Measurements from ENCODE around the gene CDH4. TPM values are rescaled to one million over a fixed set of nuclear protein-coding genes. Genes with fewer than 3 reads are reported as not detected.

The CDH4 gene
- total RNA-seq, 1 donor from 2014 or later = 3.2 TPM

DNA sequence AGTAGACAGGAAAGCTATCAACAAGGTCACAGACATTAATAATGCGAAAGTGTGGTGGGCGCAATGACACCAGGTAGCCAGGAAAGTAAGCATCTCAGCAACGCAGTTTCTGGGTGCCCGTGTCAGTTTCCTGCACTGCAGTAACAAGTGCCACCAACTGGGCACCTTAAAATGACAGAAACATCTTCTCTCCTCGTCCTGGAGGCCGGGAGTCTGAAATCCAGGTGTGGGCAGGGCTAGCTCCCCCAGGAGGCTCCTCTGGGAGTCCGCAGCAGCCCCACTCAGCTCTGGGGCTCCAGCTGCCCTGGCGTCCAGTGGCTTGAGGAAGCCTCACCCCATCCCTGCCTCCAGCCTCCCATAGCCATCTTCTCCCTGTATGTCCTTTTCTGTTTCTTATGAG, 426.4 kb downstream of the CDH4 start:
- Histone ChIP-seq H3K9ac (ENCODE audit: low read length) (no peak overlapping the region), H3K9me3 (ENCODE audit: insufficient read depth, low read depth, low read length) (no peaks in the 10 kb centered on the region), H3K36me3 (ENCODE audit: insufficient read depth, low read length) (no peaks in the 10 kb centered on the region), H3K27ac (ENCODE audit: low read depth, low read length) (no peak overlapping the region), H3K4me3 (ENCODE audit: insufficient read depth, low read depth, low read length) (no peak overlapping the region), H3K4me1 (ENCODE audit: insufficient read depth, low read length) (no peaks in the 10 kb centered on the region), H4K20me1 (ENCODE audit: insufficient read depth, low read length) (peaks cover 8% of the 10 kb centered on the region), H3K4me2 (ENCODE audit: low read length) (no peak overlapping the region), H3K79me2 (ENCODE audit: insufficient read depth, low read length) (no peaks in the 10 kb centered on the region), H3K27me3 (ENCODE audit: insufficient read depth, low read length) (no peaks in the 10 kb centered on the region), H2AFZ (ENCODE audit: low read depth, low read length) (no peak overlapping the region)
- DNase-seq (ENCODE audit: low read depth) (no peak), FAIRE-seq (no peak)
- Mint-ChIP-seq H3K9me3 (ENCODE audit: unreplicated experiment) (peaks cover 12% of the 10 kb centered on the region), H3K4me1 (ENCODE audit: low read depth, unreplicated experiment) (no peaks in the 10 kb centered on the region), H3K36me3 (ENCODE audit: low read depth, unreplicated experiment) (no peaks in the 10 kb centered on the region), H3K27ac (ENCODE audit: unreplicated experiment) (no peak overlapping the region), H3K27me3 (ENCODE audit: low read depth, unreplicated experiment) (peaks cover 73% of the 10 kb centered on the region), H3K4me3 (ENCODE audit: unreplicated experiment) (no peak overlapping the region)
- TF ChIP-seq EZH2 (IDR thresholded peaks at IDR 0.05; ENCODE audit: insufficient read depth, low read length) = no peak
- TF ChIP-seq, protein P1, sequence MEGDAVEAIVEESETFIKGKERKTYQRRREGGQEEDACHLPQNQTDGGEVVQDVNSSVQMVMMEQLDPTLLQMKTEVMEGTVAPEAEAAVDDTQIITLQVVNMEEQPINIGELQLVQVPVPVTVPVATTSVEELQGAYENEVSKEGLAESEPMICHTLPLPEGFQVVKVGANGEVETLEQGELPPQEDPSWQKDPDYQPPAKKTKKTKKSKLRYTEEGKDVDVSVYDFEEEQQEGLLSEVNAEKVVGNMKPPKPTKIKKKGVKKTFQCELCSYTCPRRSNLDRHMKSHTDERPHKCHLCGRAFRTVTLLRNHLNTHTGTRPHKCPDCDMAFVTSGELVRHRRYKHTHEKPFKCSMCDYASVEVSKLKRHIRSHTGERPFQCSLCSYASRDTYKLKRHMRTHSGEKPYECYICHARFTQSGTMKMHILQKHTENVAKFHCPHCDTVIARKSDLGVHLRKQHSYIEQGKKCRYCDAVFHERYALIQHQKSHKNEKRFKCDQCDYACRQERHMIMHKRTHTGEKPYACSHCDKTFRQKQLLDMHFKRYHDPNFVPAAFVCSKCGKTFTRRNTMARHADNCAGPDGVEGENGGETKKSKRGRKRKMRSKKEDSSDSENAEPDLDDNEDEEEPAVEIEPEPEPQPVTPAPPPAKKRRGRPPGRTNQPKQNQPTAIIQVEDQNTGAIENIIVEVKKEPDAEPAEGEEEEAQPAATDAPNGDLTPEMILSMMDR (IDR thresholded peaks at IDR 0.05; ENCODE audit: insufficient read depth, low read depth, low read length) = no peak

DNA sequence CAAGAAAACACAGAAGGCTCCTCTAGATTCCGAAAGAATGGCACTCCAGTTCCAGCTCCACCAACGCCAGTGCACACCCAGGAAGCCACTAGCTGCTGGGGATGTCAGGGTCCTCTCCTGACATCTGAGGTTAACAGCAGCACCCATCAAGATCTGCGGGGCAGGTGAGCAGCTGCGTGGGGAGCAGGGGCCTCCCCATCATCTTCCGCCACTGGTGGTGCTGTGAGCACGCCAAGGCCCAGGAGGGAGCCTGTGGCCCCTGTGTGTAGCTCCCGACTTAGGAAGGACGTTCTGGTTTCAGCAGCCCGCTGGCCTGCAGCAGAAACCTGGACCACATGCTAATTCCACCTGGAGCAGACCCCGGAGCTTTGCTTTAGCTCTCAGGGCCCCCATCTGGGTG, 427.4 kb downstream of the CDH4 start:
- Mint-ChIP-seq H3K36me3 (ENCODE audit: low read depth, unreplicated experiment) (no peaks in the 10 kb centered on the region), H3K4me1 (ENCODE audit: low read depth, unreplicated experiment) (peaks cover 4% of the 10 kb centered on the region), H3K9me3 (ENCODE audit: unreplicated experiment) (peaks cover 9% of the 10 kb centered on the region), H3K27me3 (ENCODE audit: low read depth, unreplicated experiment) (peaks cover 71% of the 10 kb centered on the region), H3K4me3 (ENCODE audit: unreplicated experiment) (no peak overlapping the region), H3K27ac (ENCODE audit: unreplicated experiment) (no peak overlapping the region)
- H3K79me2 ChIP-seq (ENCODE audit: insufficient read depth, low read length) = no peaks in the 10 kb centered on the region
- TF ChIP-seq, protein P1 (IDR thresholded peaks at IDR 0.05; ENCODE audit: insufficient read depth, low read depth, low read length) = no peak
- no peak for TF ChIP-seq EZH2 (IDR thresholded peaks at IDR 0.05; ENCODE audit: insufficient read depth, low read length)
- no peak overlapping the region for H3K27ac ChIP-seq (ENCODE audit: low read depth, low read length)
- H2AFZ ChIP-seq (ENCODE audit: low read depth, low read length) = no peak overlapping the region
- no peak overlapping the region for H3K4me2 ChIP-seq (ENCODE audit: low read length)
- DNase-seq (ENCODE audit: low read depth) = no peak
- no peaks in the 10 kb centered on the region for H3K4me1 ChIP-seq (ENCODE audit: insufficient read depth, low read length)
- FAIRE-seq = no peak
- no peaks in the 10 kb centered on the region for H3K36me3 ChIP-seq (ENCODE audit: insufficient read depth, low read length)
- H3K4me3 ChIP-seq (ENCODE audit: insufficient read depth, low read depth, low read length) = no peak overlapping the region
- H4K20me1 ChIP-seq (ENCODE audit: insufficient read depth, low read length) = peaks cover 8% of the 10 kb centered on the region
- H3K9ac ChIP-seq (ENCODE audit: low read length) = no peak overlapping the region
- no peaks in the 10 kb centered on the region for H3K27me3 ChIP-seq (ENCODE audit: insufficient read depth, low read length)
- no peaks in the 10 kb centered on the region for H3K9me3 ChIP-seq (ENCODE audit: insufficient read depth, low read depth, low read length)

- H3K4me2 ChIP-seq (ENCODE audit: low read length) = no peak overlapping the region
- H3K27ac Mint-ChIP-seq (ENCODE audit: unreplicated experiment) = no peak overlapping the region
- H4K20me1 ChIP-seq (ENCODE audit: insufficient read depth, low read length) = peaks cover 8% of the 10 kb centered on the region
- H3K27me3 ChIP-seq (ENCODE audit: insufficient read depth, low read length) = no peaks in the 10 kb centered on the region
- H3K27me3 Mint-ChIP-seq (ENCODE audit: low read depth, unreplicated experiment) = peaks cover 71% of the 10 kb centered on the region
- peaks cover 6% of the 10 kb centered on the region for H3K9me3 Mint-ChIP-seq (ENCODE audit: unreplicated experiment)
- no peaks in the 10 kb centered on the region for H3K4me1 ChIP-seq (ENCODE audit: insufficient read depth, low read length)
- TF ChIP-seq, protein P1 (IDR thresholded peaks at IDR 0.05; ENCODE audit: insufficient read depth, low read depth, low read length) = no peak
- TF ChIP-seq EZH2 (IDR thresholded peaks at IDR 0.05; ENCODE audit: insufficient read depth, low read length) = no peak
- no peak overlapping the region for H3K9ac ChIP-seq (ENCODE audit: low read length)
- no peaks in the 10 kb centered on the region for H3K9me3 ChIP-seq (ENCODE audit: insufficient read depth, low read depth, low read length)
- no peak for FAIRE-seq
- no peak for DNase-seq (ENCODE audit: low read depth)
- H3K27ac ChIP-seq (ENCODE audit: low read depth, low read length) = no peak overlapping the region
- no peak overlapping the region for H3K4me3 ChIP-seq (ENCODE audit: insufficient read depth, low read depth, low read length)
- H3K79me2 ChIP-seq (ENCODE audit: insufficient read depth, low read length) = no peaks in the 10 kb centered on the region
- H2AFZ ChIP-seq (ENCODE audit: low read depth, low read length) = no peak overlapping the region
- no peaks in the 10 kb centered on the region for H3K36me3 Mint-ChIP-seq (ENCODE audit: low read depth, unreplicated experiment)
- peaks cover 8% of the 10 kb centered on the region for H3K4me1 Mint-ChIP-seq (ENCODE audit: low read depth, unreplicated experiment)
- no peaks in the 10 kb centered on the region for H3K36me3 ChIP-seq (ENCODE audit: insufficient read depth, low read length)
- no peak overlapping the region for H3K4me3 Mint-ChIP-seq (ENCODE audit: unreplicated experiment)
These were observed 428.0 kb downstream of the CDH4 start for GRCh38 chr20:61680096-61680495.

All from astrocyte (in vitro differentiated cells and primary cell).